K562 (cell line): ENCODE results near the gene PI4K2A. TPM values are rescaled to one million over a fixed set of nuclear protein-coding genes. Genes with fewer than 3 reads are reported as not detected.

ENCODE experiments used
- CBFA2T3 ChIP-seq: fragments of 450-650 bp; IDR thresholded peaks from 2 replicates; pipeline ENCODE4 v1.6.1; 2017
- EHMT2 ChIP-seq: fragments of 450-650 bp; IDR thresholded peaks from 2 replicates; pipeline ENCODE4 v1.6.1; 2018; ENCODE audit warnings: antibody characterized with exemption
- ESRRB ChIP-seq: fragments of 250-450 bp; sonication (Bioruptor Pico); IDR thresholded peaks from 2 replicates; pipeline ENCODE4 v1.5.0; 2020; ENCODE audit warnings: mild to moderate bottlenecking, moderate library complexity, borderline replicate concordance
- FOXK2 ChIP-seq, 2 experiments: fragments of 450-650 bp; IDR thresholded peaks in 1 of 2; conservative IDR thresholded peaks in 1 of 2; 2 replicates each; pipeline ENCODE4 v1.6.1; 2016; ENCODE audit warnings: low read depth in 2 of 2, mild to moderate bottlenecking in 1 of 2
- NCOA1 ChIP-seq: fragments of 450-650 bp; IDR thresholded peaks from 2 replicates; pipeline ENCODE4 v1.6.1; 2016; ENCODE audit warnings: low read depth
- NR2C2 ChIP-seq, 2 experiments: fragments of 200-800 bp in 1 of 2; sonication (Bioruptor generic) in 1 of 2; sonication (generic) in 1 of 2; formaldehyde crosslinking in 1 of 2; IDR thresholded peaks; 2 replicates each; pipeline versions ENCODE4 v1.6.1 to v1.8.0; 2016 to 2022; ENCODE audit warnings: mild to moderate bottlenecking in 1 of 2, missing compliant biosample characterization in 1 of 2, missing genetic modification characterization in 1 of 2, missing genetic modification reagents in 1 of 2
- SMARCE1 ChIP-seq: fragments of 450-650 bp; IDR thresholded peaks from 2 replicates; pipeline ENCODE4 v1.7.1; 2016; ENCODE audit warnings: mild to moderate bottlenecking
- TAF15 ChIP-seq: fragments of 200-400 bp; formaldehyde crosslinking; IDR thresholded peaks from 2 replicates; pipeline ENCODE4 v1.6.1; 2017; ENCODE audit warnings: mild to moderate bottlenecking, low read depth, low read length, moderate library complexity
- TAL1 ChIP-seq: fragments of 450-650 bp; IDR thresholded peaks from 2 replicates; pipeline ENCODE4 v1.6.1; 2016; ENCODE audit warnings: mild to moderate bottlenecking
- TCF3 ChIP-seq: sonication (generic); formaldehyde crosslinking; IDR thresholded peaks from 2 replicates; pipeline ENCODE4 v1.4.0; 2020; ENCODE audit warnings: mild to moderate bottlenecking, missing genetic modification reagents
- ZNF124 ChIP-seq: sonication (generic); formaldehyde crosslinking; IDR thresholded peaks from 2 replicates; pipeline ENCODE4 v1.8.1; 2022; ENCODE audit warnings: missing genetic modification reagents
- ZNF197 ChIP-seq: fragments of 200-800 bp; sonication (Bioruptor generic); IDR thresholded peaks from 2 replicates; pipeline ENCODE4 v1.6.1; 2016; ENCODE audit warnings: low read depth, missing genetic modification characterization, missing compliant biosample characterization
- polyA plus RNA-seq, 8 experiments: library from polyadenylated mRNA; depleted of rRNA in 4 of 8; stranded (reverse) in 5 of 8; unstranded in 3 of 8; fragments of >200 nt; fragmentation: Nextera tagmentation in 2 of 8; fragmentation: Illumina TruSeq in 1 of 8; extraction: Ambion mirVana in 2 of 8; extraction: Trizol in 1 of 8; gene quantifications; 2 replicates each; pipeline versions ENCODE4 v1.2.1 to v1.2.3, GENCODE V29; 2011 to 2014; ENCODE audit warnings: inconsistent platforms in 1 of 8, missing spikeins in 1 of 8
- total RNA-seq, 7 experiments: library from RNA; depleted of rRNA in 6 of 7; stranded (reverse); fragments of >200 nt in 6 of 7; fragmentation: Illumina TruSeq in 2 of 7; extraction: Trizol in 2 of 7; gene quantifications; 2 replicates each; pipeline versions ENCODE4 v1.2.1 to v1.2.3, GENCODE V29; 2011 to 2021; ENCODE audit warnings: low replicate concordance in 1 of 7
- TF ChIP-seq, protein P1 (sequence below): fragments of 450-650 bp; IDR thresholded peaks from 2 replicates; pipeline ENCODE4 v1.6.1; 2016; ENCODE audit warnings: mild to moderate bottlenecking
- TF ChIP-seq, protein P2 (sequence below), 2 experiments: IDR thresholded peaks; 2 replicates each; pipeline ENCODE4 v1.6.1; 2011; ENCODE audit warnings: borderline replicate concordance in 1 of 2, control low read depth in 1 of 2, low read depth in 1 of 2, low read length in 1 of 2, mild to moderate bottlenecking in 1 of 2, mixed read lengths in 1 of 2, moderate library complexity in 1 of 2; ENCODE audit not compliant: insufficient read depth in 1 of 2, insufficient read length in 1 of 2, poor library complexity in 1 of 2, severe bottlenecking in 1 of 2; ENCODE audit errors: extremely low read depth in 1 of 2
- TF ChIP-seq, protein P3 (sequence below), 2 experiments: fragments of 450-650 bp; IDR thresholded peaks; 2 replicates each; pipeline ENCODE4 v1.6.1; 2018; ENCODE audit warnings: mild to moderate bottlenecking in 2 of 2, low read depth in 1 of 2; ENCODE audit not compliant: partially characterized antibody in 2 of 2
- TF ChIP-seq, protein P4 (sequence below): fragments of 450-650 bp; formaldehyde crosslinking; IDR thresholded peaks from 2 replicates; pipeline ENCODE4 v1.4.0; 2020; ENCODE audit warnings: mild to moderate bottlenecking
- TF ChIP-seq, protein P5 (sequence below): IDR thresholded peaks from 2 replicates; pipeline ENCODE4 v1.6.1; 2014; ENCODE audit warnings: antibody characterized with exemption

PI4K2A gene
- total and polyA plus RNA-seq, 9 of the 15 experiments (the other 6 are each of a cell fraction or from before 2014, with no cell fraction given) = 4.4 to 28.4 (median 16.5) TPM

DNA sequence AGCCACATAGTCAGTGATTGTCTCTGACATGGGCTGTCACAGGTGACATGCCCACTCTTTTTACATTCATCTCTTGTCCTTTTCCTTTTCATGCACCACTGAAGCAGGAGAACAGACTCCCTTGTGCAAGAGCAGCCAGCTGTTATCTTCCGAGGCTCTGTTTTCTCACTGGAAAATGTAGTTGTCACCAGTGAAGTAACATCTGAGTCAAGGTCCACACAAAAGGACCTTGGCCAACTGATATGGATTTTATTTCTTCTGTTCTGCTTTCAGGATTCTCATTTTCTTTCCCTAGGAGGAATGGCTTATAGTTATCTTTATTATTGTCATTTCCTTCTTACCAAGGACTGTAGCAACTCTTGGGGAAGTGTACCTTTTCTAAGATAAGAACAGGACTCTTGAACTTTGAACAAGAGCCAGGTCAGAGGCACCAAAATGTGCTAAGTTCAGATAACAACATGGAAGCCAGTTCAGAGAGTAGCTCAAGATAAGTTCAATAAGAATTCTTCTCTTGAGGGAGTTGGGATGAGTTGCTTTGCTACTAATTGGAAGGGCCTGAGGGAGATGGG is 23.9 kb downstream of the PI4K2A start (continued):
- TF ChIP-seq, protein P1, sequence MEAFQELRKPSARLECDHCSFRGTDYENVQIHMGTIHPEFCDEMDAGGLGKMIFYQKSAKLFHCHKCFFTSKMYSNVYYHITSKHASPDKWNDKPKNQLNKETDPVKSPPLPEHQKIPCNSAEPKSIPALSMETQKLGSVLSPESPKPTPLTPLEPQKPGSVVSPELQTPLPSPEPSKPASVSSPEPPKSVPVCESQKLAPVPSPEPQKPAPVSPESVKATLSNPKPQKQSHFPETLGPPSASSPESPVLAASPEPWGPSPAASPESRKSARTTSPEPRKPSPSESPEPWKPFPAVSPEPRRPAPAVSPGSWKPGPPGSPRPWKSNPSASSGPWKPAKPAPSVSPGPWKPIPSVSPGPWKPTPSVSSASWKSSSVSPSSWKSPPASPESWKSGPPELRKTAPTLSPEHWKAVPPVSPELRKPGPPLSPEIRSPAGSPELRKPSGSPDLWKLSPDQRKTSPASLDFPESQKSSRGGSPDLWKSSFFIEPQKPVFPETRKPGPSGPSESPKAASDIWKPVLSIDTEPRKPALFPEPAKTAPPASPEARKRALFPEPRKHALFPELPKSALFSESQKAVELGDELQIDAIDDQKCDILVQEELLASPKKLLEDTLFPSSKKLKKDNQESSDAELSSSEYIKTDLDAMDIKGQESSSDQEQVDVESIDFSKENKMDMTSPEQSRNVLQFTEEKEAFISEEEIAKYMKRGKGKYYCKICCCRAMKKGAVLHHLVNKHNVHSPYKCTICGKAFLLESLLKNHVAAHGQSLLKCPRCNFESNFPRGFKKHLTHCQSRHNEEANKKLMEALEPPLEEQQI = peak; percentile 86
- TF ChIP-seq TCF3 (CRISPR knock-in tag) (peak; percentile 93), EHMT2 (no peak; the same call in none of the 2 replicates), ESRRB (CRISPR knock-in tag) (no peak), TAL1 (peak; percentile 93), ZNF197 (CRISPR knock-in tag) (no peak), NCOA1 (peak; percentile 67; the same call in 1 of the 2 replicates), SMARCE1 (peak; percentile 93), TAF15 (no peak), CBFA2T3 (peak; percentile 96), ZNF124 (CRISPR knock-in tag) (no peak), FOXK2 (conservative IDR thresholded peaks at IDR 0.05 in 1 of 2, IDR thresholded peaks at IDR 0.05 in 1 of 2; ENCODE audit: low read depth in 2 of 2) (peak; percentile 57 to 69; a peak in 3 of 4 replicates), NR2C2 (CRISPR knock-in tag; IDR thresholded peaks at IDR 0.05) (no peak), NR2C2 (tag; IDR thresholded peaks at IDR 0.05) (peak; percentile 89)
- TF ChIP-seq, protein P2, sequence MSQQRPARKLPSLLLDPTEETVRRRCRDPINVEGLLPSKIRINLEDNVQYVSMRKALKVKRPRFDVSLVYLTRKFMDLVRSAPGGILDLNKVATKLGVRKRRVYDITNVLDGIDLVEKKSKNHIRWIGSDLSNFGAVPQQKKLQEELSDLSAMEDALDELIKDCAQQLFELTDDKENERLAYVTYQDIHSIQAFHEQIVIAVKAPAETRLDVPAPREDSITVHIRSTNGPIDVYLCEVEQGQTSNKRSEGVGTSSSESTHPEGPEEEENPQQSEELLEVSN (IDR thresholded peaks at IDR 0.05; ENCODE audit: borderline replicate concordance in 1 of 2, extremely low read depth in 1 of 2, insufficient read depth in 1 of 2, insufficient read length in 1 of 2, low read depth in 1 of 2, low read length in 1 of 2, poor library complexity in 1 of 2, severe bottlenecking in 1 of 2) = no peak
- TF ChIP-seq, protein P3, sequence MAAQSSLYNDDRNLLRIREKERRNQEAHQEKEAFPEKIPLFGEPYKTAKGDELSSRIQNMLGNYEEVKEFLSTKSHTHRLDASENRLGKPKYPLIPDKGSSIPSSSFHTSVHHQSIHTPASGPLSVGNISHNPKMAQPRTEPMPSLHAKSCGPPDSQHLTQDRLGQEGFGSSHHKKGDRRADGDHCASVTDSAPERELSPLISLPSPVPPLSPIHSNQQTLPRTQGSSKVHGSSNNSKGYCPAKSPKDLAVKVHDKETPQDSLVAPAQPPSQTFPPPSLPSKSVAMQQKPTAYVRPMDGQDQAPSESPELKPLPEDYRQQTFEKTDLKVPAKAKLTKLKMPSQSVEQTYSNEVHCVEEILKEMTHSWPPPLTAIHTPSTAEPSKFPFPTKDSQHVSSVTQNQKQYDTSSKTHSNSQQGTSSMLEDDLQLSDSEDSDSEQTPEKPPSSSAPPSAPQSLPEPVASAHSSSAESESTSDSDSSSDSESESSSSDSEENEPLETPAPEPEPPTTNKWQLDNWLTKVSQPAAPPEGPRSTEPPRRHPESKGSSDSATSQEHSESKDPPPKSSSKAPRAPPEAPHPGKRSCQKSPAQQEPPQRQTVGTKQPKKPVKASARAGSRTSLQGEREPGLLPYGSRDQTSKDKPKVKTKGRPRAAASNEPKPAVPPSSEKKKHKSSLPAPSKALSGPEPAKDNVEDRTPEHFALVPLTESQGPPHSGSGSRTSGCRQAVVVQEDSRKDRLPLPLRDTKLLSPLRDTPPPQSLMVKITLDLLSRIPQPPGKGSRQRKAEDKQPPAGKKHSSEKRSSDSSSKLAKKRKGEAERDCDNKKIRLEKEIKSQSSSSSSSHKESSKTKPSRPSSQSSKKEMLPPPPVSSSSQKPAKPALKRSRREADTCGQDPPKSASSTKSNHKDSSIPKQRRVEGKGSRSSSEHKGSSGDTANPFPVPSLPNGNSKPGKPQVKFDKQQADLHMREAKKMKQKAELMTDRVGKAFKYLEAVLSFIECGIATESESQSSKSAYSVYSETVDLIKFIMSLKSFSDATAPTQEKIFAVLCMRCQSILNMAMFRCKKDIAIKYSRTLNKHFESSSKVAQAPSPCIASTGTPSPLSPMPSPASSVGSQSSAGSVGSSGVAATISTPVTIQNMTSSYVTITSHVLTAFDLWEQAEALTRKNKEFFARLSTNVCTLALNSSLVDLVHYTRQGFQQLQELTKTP (IDR thresholded peaks at IDR 0.05; ENCODE audit: low read depth in 1 of 2, partially characterized antibody in 2 of 2) = peak; percentile 35 to 49
- TF ChIP-seq, protein P4, sequence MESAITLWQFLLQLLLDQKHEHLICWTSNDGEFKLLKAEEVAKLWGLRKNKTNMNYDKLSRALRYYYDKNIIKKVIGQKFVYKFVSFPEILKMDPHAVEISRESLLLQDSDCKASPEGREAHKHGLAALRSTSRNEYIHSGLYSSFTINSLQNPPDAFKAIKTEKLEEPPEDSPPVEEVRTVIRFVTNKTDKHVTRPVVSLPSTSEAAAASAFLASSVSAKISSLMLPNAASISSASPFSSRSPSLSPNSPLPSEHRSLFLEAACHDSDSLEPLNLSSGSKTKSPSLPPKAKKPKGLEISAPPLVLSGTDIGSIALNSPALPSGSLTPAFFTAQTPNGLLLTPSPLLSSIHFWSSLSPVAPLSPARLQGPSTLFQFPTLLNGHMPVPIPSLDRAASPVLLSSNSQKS (CRISPR knock-in tag) = no peak
- TF ChIP-seq, protein P5, sequence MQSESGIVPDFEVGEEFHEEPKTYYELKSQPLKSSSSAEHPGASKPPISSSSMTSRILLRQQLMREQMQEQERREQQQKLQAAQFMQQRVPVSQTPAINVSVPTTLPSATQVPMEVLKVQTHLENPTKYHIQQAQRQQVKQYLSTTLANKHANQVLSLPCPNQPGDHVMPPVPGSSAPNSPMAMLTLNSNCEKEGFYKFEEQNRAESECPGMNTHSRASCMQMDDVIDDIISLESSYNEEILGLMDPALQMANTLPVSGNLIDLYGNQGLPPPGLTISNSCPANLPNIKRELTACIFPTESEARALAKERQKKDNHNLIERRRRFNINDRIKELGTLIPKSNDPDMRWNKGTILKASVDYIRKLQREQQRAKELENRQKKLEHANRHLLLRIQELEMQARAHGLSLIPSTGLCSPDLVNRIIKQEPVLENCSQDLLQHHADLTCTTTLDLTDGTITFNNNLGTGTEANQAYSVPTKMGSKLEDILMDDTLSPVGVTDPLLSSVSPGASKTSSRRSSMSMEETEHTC = no peak
